ENCODE data around the gene ZFYVE9.

DNA sequence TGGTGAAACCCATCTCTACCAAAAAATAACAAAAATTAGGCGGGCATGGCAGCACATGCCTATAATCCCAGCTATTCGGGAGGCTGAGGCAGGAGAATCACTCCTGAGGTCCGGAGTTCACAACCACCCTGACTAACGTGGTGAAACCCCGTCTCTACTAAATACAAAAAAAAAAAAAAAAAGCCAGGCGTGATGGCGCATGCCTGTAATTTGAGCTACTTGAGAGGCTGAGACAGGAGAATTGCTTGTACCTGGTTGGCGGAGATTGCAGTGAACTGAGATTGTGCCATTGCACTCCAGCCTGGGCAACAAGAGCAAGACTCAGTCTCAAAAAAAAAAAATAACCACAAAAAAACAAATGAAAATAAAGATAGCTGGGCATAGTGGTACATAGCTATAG, 181.8 kb downstream of the ZFYVE9 start:
- no peak for TF ChIP-seq POLR2A (IDR thresholded peaks at IDR 0.05)
- no peak for TF ChIP-seq CTCF (IDR thresholded peaks at IDR 0.05)
